Activated CD4-positive, alpha-beta T cell treated with anti-CD3 and anti-CD28 coated beads, Interleukin-2, Interleukin-4, amounts not matched to agents 100 ng/mL and 50 ng/mL, durations not matched to agents 16 hours and 8 hours (primary cell): ENCODE data around the gene FAM120B.

ENCODE experiments used
- DNase-seq: peaks from one replicate; pipeline ENCODE4 v3.0.0-alpha.2; 2020; ENCODE audit warnings: low spot score

FAM120B gene

GRCh38 chr6:170445971-170446370, 139.4 kb downstream of the FAM120B start:
- no peak for DNase-seq

GRCh38 chr6:170446841-170447560, 140.4 kb downstream of the FAM120B start:
- DNase-seq, result no peak

GRCh38 chr6:170447561-170447930, 141.0 kb downstream of the FAM120B start:
- DNase-seq, result no peak

GRCh38 chr6:170448317-170448716, 141.8 kb downstream of the FAM120B start:
- no peak for DNase-seq

GRCh38 chr6:170448751-170449630, 142.4 kb downstream of the FAM120B start:
- no peak for DNase-seq

GRCh38 chr6:170449835-170450753, 143.5 kb downstream of the FAM120B start:
- no peak for DNase-seq

- DNase-seq, result no peak
These were observed 144.6 kb downstream of the FAM120B start for GRCh38 chr6:170450916-170451761.

- no peak for DNase-seq
These were observed 145.4 kb downstream of the FAM120B start for GRCh38 chr6:170451762-170452651.

GRCh38 chr6:170452767-170453545, 146.4 kb downstream of the FAM120B start:
- DNase-seq, result no peak

- DNase-seq, result no peak
These were observed 147.3 kb downstream of the FAM120B start for GRCh38 chr6:170453586-170454511.

GRCh38 chr6:170454512-170455285, 148.1 kb downstream of the FAM120B start:
- no peak for DNase-seq

- no peak for DNase-seq
These were observed 148.9 kb downstream of the FAM120B start for GRCh38 chr6:170455335-170455979.

GRCh38 chr6:170456334-170456733, 149.8 kb downstream of the FAM120B start:
- DNase-seq, result no peak
